ENCODE measurements around the gene FH. TPM values are rescaled to one million over a fixed set of nuclear protein-coding genes. Genes with fewer than 3 reads are reported as not detected.

FH gene
- total and polyA plus RNA-seq, 2 donors (not counting 1 experiment from before 2014, with no cell fraction given) = 18.5 to 32.4 TPM

- Histone ChIP-seq H3K79me2 (ENCODE audit: control insufficient read depth, insufficient read depth, low read length) (peaks cover 19% of the 10 kb centered on the region), H3K27ac (ENCODE audit: low read length in 2 of 2) (no peak overlapping the region), H3K27me3 (replicated peaks in 1 of 4; ENCODE audit: control extremely low read depth in 1 of 4, control insufficient read depth in 3 of 4, insufficient read depth in 4 of 4, low read length in 3 of 4) (peaks cover 0 to 3% (median 0%) of the 10 kb centered on the region in 4 experiments), H3K4me1 (ENCODE audit: control insufficient read depth in 2 of 2, insufficient read depth in 2 of 2, low read length in 2 of 2) (peaks cover 9 to 10% of the 10 kb centered on the region in 2 donors), H3K4me2 (replicated peaks; ENCODE audit: low read depth, low read length, poor library complexity, severe bottlenecking) (no peak overlapping the region), H2AFZ (ENCODE audit: insufficient read depth, low read depth, low read length, poor library complexity, severe bottlenecking) (no peak overlapping the region), H4K20me1 (ENCODE audit: control insufficient read depth, insufficient read depth, low read length, poor library complexity, severe bottlenecking) (no peaks in the 10 kb centered on the region), H3K9me3 (ENCODE audit: control extremely low read depth in 1 of 3, control insufficient read depth in 2 of 3, insufficient read depth in 1 of 3, low read length in 2 of 3) (no peaks in the 10 kb centered on the region), H3K9ac (ENCODE audit: low read length) (no peak overlapping the region), H3K4me3 (ENCODE audit: control extremely low read depth in 1 of 5, extremely low read depth in 1 of 5, insufficient read depth in 1 of 5, low read depth in 2 of 5, low read length in 4 of 5) (no peak overlapping the region), H3K36me3 (replicated peaks in 1 of 2; ENCODE audit: control extremely low read depth in 1 of 2, control insufficient read depth in 1 of 2, extremely low read depth in 1 of 2, insufficient read depth in 2 of 2, low read length in 1 of 2) (no peaks in the 10 kb centered on the region)
- ChIA-PET POLR2A (no interaction called here), CTCF (no interaction called here)
- H3K4me1 Mint-ChIP-seq = peaks cover 17% of the 10 kb centered on the region
- no peak for TF ChIP-seq EZH2 (IDR thresholded peaks at IDR 0.05; ENCODE audit: borderline replicate concordance, insufficient read depth, low read depth, low read length, poor library complexity, severe bottlenecking)
- TF ChIP-seq CTCF (IDR thresholded peaks at IDR 0.05) = no peak
- no peak for DNase-seq
- H3K27me3 Mint-ChIP-seq = peaks cover 3% of the 10 kb centered on the region
- no peak for ATAC-seq (ENCODE audit: low read depth)
- WGBS (ENCODE audit: insufficient coverage) = 100% methylated on average over 1 of the region's 2 CpGs
- no peaks in the 10 kb centered on the region for H3K9me3 Mint-ChIP-seq (ENCODE audit: insufficient read depth)
- no peak overlapping the region for H3K27ac Mint-ChIP-seq
- intact Hi-C loops (cut with micrococcal nuclease) = no loop called here
- peak overlapping the region; percentile 4 for H3K4me3 Mint-ChIP-seq
Observed at GRCh38 chr1:241521718-241522117, 2.2 kb upstream of the FH start.

GRCh38 chr1:241520080-241520465, 518 bp upstream of the FH start:
- intact Hi-C loops (cut with micrococcal nuclease) = no loop called here
- H3K27ac ChIP-seq (ENCODE audit: low read length in 2 of 2) = peak overlapping the region; percentile 56 to 84
- H2AFZ ChIP-seq (ENCODE audit: insufficient read depth, low read depth, low read length, poor library complexity, severe bottlenecking) = peak overlapping the region; percentile 89
- peaks cover 9 to 10% of the 10 kb centered on the region in 2 donors for H3K4me1 ChIP-seq (ENCODE audit: control insufficient read depth in 2 of 2, insufficient read depth in 2 of 2, low read length in 2 of 2)
- H3K27me3 ChIP-seq (replicated peaks in 1 of 4; ENCODE audit: control extremely low read depth in 1 of 4, control insufficient read depth in 3 of 4, insufficient read depth in 4 of 4, low read length in 3 of 4) = peaks cover 0 to 3% (median 0%) of the 10 kb centered on the region in 4 experiments
- H3K27ac Mint-ChIP-seq = no peak overlapping the region
- CTCF ChIA-PET = interaction anchor here (1.1 to 1.8 kb wide), 4 partner anchors 21 to 478 kb away, joined by 3 to 9 read pairs (median 4); partner anchors contain the start of gene MAP1LC3C
- no peaks in the 10 kb centered on the region for H4K20me1 ChIP-seq (ENCODE audit: control insufficient read depth, insufficient read depth, low read length, poor library complexity, severe bottlenecking)
- H3K4me3 Mint-ChIP-seq = no peak overlapping the region
- no CpG with 5 or more reads among the region's 6 CpGs for WGBS (ENCODE audit: insufficient coverage)
- ATAC-seq (ENCODE audit: low read depth) (no peak), DNase-seq (no peak)
- H3K4me2 ChIP-seq (replicated peaks; ENCODE audit: low read depth, low read length, poor library complexity, severe bottlenecking) = peak overlapping the region; percentile 93
- H3K9me3 ChIP-seq (ENCODE audit: control extremely low read depth in 1 of 3, control insufficient read depth in 2 of 3, insufficient read depth in 1 of 3, low read length in 2 of 3) = no peaks in the 10 kb centered on the region
- H3K79me2 ChIP-seq (ENCODE audit: control insufficient read depth, insufficient read depth, low read length) = peaks cover 32% of the 10 kb centered on the region
- H3K4me3 ChIP-seq (ENCODE audit: control extremely low read depth in 1 of 5, extremely low read depth in 1 of 5, insufficient read depth in 1 of 5, low read depth in 2 of 5, low read length in 4 of 5) = peak overlapping the region; percentile 56 to 84 (median 79)
- H3K9me3 Mint-ChIP-seq (ENCODE audit: insufficient read depth) = no peaks in the 10 kb centered on the region
- H3K36me3 ChIP-seq (replicated peaks in 1 of 2; ENCODE audit: control extremely low read depth in 1 of 2, control insufficient read depth in 1 of 2, extremely low read depth in 1 of 2, insufficient read depth in 2 of 2, low read length in 1 of 2) = peaks cover 2 to 4% of the 10 kb centered on the region in 2 experiments
- peaks cover 3% of the 10 kb centered on the region for H3K27me3 Mint-ChIP-seq
- peaks cover 20% of the 10 kb centered on the region for H3K4me1 Mint-ChIP-seq
- peak overlapping the region; percentile 87 for H3K9ac ChIP-seq (ENCODE audit: low read length)
- TF ChIP-seq EZH2 (IDR thresholded peaks at IDR 0.05; ENCODE audit: borderline replicate concordance, insufficient read depth, low read depth, low read length, poor library complexity, severe bottlenecking) (no peak), CTCF (IDR thresholded peaks at IDR 0.05) (no peak)
- POLR2A ChIA-PET = interaction anchor here (0.6 kb wide), 1 partner anchor 35 kb away, joined by 3 read pairs; no protein-coding TSS in a partner anchor
